Calu3 (cell line): ENCODE measurements around the gene GRIA4. TPM values are rescaled to one million over a fixed set of nuclear protein-coding genes. Genes with fewer than 3 reads are reported as not detected.

Experiments
- BruUV-seq: library from RNA; stranded (reverse); fragments of 400-500 nt; replicated peaks from 2 replicates; lab custom pipeline; 2021; lab: Mats Ljungman, UMichigan
- CTCF ChIA-PET: fragments of 300-600 bp; sonication (Branson Sonifier 250); formaldehyde crosslinking; loops from one replicate; lab custom pipeline; 2022; ENCODE audit warnings: antibody characterized with exemption; lab: Charles Lee
- DNase-seq: peaks from one replicate; pipeline ENCODE4 v3.0.0; 2022
- H3K27ac Mint-ChIP-seq: one replicate; pipeline ENCODE4 v1.8.0; 2022; ENCODE audit warnings: mixed read lengths; ENCODE audit not compliant: unreplicated experiment
- H3K27me3 Mint-ChIP-seq: one replicate; pipeline ENCODE4 v1.8.0; 2022; ENCODE audit warnings: mixed read lengths; ENCODE audit not compliant: unreplicated experiment
- H3K36me3 Mint-ChIP-seq: one replicate; pipeline ENCODE4 v1.8.0; 2022; ENCODE audit warnings: mild to moderate bottlenecking, moderate library complexity, mixed read lengths; ENCODE audit not compliant: insufficient read depth, unreplicated experiment
- H3K4me1 Mint-ChIP-seq: one replicate; pipeline ENCODE4 v1.8.0; 2022; ENCODE audit warnings: mild to moderate bottlenecking, low read depth, mixed read lengths; ENCODE audit not compliant: unreplicated experiment
- H3K4me3 Mint-ChIP-seq: one replicate; pipeline ENCODE4 v1.8.0; 2022; ENCODE audit warnings: mild to moderate bottlenecking, low read depth, moderate library complexity, mixed read lengths; ENCODE audit not compliant: unreplicated experiment
- H3K9me3 Mint-ChIP-seq: one replicate; pipeline ENCODE4 v1.8.0; 2022; ENCODE audit warnings: low read depth, mixed read lengths; ENCODE audit not compliant: unreplicated experiment
- intact Hi-C: fragments of 100-400 bp; cut with micrococcal nuclease; formaldehyde crosslinking; loops from one replicate; pipeline ENCODE4 v1.10.0; 2022; ENCODE audit not compliant: unreplicated experiment
- total RNA-seq: library from RNA; stranded (reverse); gene quantifications from 2 replicates; pipeline ENCODE4 v1.2.3, GENCODE V29; 2022
- TF ChIP-seq, protein P1 (sequence below): fragments of 200-600 bp; IDR thresholded peaks from one replicate; pipeline ENCODE4 v1.8.0; 2022; ENCODE audit warnings: antibody characterized with exemption; ENCODE audit not compliant: unreplicated experiment

Gene GRIA4
- total RNA-seq, 1 experiment from 2014 or later, result not detected

DNA sequence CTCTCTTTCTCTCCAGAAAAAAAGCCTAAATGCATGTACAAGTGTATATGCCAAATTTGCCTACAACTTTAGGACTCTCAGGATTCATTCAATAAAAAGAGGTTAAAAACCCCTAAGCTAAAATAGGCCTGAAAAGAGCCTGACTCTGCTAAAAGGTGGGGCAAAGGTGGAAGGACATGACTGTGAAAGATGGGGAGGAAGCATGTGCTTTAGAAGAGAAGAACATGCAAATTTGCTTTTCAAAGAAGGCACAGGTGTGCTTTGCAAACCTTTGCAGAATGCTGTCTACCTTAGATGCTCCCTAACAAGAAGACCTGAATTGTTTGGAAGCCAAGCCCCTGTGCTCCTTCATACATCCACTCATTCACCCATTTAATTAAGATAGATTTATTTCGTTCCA is 87.4 kb downstream of the GRIA4 start:
- DNase-seq, result no peak
- Mint-ChIP-seq H3K9me3 (no peaks in the 10 kb centered on the region), H3K4me1 (no peaks in the 10 kb centered on the region), H3K36me3 (no peaks in the 10 kb centered on the region), H3K4me3 (no peak overlapping the region), H3K27ac (no peak overlapping the region), H3K27me3 (no peaks in the 10 kb centered on the region)
- CTCF ChIA-PET, result no interaction called here
- TF ChIP-seq, protein P1, sequence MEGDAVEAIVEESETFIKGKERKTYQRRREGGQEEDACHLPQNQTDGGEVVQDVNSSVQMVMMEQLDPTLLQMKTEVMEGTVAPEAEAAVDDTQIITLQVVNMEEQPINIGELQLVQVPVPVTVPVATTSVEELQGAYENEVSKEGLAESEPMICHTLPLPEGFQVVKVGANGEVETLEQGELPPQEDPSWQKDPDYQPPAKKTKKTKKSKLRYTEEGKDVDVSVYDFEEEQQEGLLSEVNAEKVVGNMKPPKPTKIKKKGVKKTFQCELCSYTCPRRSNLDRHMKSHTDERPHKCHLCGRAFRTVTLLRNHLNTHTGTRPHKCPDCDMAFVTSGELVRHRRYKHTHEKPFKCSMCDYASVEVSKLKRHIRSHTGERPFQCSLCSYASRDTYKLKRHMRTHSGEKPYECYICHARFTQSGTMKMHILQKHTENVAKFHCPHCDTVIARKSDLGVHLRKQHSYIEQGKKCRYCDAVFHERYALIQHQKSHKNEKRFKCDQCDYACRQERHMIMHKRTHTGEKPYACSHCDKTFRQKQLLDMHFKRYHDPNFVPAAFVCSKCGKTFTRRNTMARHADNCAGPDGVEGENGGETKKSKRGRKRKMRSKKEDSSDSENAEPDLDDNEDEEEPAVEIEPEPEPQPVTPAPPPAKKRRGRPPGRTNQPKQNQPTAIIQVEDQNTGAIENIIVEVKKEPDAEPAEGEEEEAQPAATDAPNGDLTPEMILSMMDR, result no peak
- no TSS peak for BruUV-seq
- intact Hi-C loops, result no loop called here

DNA sequence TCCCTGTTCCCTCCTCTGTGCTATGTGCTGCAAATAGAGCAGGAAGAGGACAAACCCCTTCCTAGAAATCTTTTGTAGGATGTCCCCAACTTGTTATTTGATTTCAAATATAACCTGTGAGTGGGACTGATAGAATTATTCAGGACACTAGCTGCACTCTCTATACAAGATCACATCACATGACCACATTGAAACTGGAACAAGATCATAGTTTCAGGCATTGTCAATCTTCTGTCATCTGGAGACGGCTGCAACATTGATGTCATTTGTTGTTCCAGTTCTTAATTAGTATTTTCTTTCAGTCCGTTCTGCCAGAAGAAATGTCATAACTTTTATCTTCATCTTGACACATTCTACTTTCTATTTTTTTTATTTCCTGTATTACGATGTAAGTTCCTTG is 89.3 kb downstream of the GRIA4 start:
- Mint-ChIP-seq H3K4me1 (no peaks in the 10 kb centered on the region), H3K27me3 (no peaks in the 10 kb centered on the region), H3K9me3 (no peaks in the 10 kb centered on the region), H3K36me3 (no peaks in the 10 kb centered on the region), H3K27ac (no peak overlapping the region), H3K4me3 (no peak overlapping the region)
- DNase-seq, result no peak
- CTCF ChIA-PET, result no interaction called here
- intact Hi-C loops, result no loop called here
- TF ChIP-seq, protein P1, result no peak
- no TSS peak for BruUV-seq

DNA sequence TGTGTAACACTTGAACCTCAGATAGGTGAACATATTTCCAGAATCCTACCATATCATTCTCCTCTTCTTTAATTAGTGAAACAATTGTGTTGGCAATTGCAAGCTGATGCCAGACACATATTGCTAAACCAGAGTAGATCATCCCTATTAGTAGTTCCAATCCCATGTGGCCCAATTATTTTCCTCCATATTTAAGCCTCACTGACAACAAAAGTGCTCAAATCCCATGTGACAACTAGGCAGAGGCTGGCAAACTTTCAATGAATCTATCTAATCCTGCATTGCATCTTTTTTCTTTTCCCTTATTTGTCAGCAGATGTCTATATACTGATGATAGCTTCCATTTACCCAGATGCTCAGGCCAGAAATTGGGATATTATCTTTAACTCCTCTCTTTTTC is 90.4 kb downstream of the GRIA4 start:
- no peaks in the 10 kb centered on the region for H3K36me3 Mint-ChIP-seq
- no peak for DNase-seq
- no peaks in the 10 kb centered on the region for H3K9me3 Mint-ChIP-seq
- H3K4me1 Mint-ChIP-seq, result no peaks in the 10 kb centered on the region
- intact Hi-C loops, result no loop called here
- H3K27ac Mint-ChIP-seq, result no peak overlapping the region
- H3K27me3 Mint-ChIP-seq, result no peaks in the 10 kb centered on the region
- H3K4me3 Mint-ChIP-seq, result no peak overlapping the region
- CTCF ChIA-PET, result no interaction called here
- no TSS peak for BruUV-seq
- TF ChIP-seq, protein P1, result no peak

GRCh38 chr11:105701098-105701497 is 91.2 kb downstream of the GRIA4 start:
- H3K4me3 Mint-ChIP-seq, result no peak overlapping the region
- no peaks in the 10 kb centered on the region for H3K36me3 Mint-ChIP-seq
- intact Hi-C loops, result no loop called here
- BruUV-seq, result no TSS peak
- H3K4me1 Mint-ChIP-seq, result no peaks in the 10 kb centered on the region
- no peaks in the 10 kb centered on the region for H3K27me3 Mint-ChIP-seq
- H3K27ac Mint-ChIP-seq, result no peak overlapping the region
- TF ChIP-seq, protein P1, result no peak
- DNase-seq, result no peak
- CTCF ChIA-PET, result no interaction called here
- no peaks in the 10 kb centered on the region for H3K9me3 Mint-ChIP-seq
